WTC11 (cell line): ENCODE data around the gene FBXO42.

ENCODE experiments used
- JUN ChIP-seq: sonication (generic); formaldehyde crosslinking; IDR thresholded peaks from 2 replicates; pipeline ENCODE4 v1.8.0; 2023; ENCODE audit warnings: mild to moderate bottlenecking, missing genetic modification reagents
- NR2C2 ChIP-seq: sonication (generic); formaldehyde crosslinking; IDR thresholded peaks from 2 replicates; pipeline ENCODE4 v1.8.0; 2022; ENCODE audit warnings: mild to moderate bottlenecking, missing genetic modification reagents
- ZNF671 ChIP-seq: fragments of 250-450 bp; sonication (Bioruptor Pico); IDR thresholded peaks from 2 replicates; pipeline ENCODE4 v1.8.0; 2021; ENCODE audit warnings: mild to moderate bottlenecking

DNA sequence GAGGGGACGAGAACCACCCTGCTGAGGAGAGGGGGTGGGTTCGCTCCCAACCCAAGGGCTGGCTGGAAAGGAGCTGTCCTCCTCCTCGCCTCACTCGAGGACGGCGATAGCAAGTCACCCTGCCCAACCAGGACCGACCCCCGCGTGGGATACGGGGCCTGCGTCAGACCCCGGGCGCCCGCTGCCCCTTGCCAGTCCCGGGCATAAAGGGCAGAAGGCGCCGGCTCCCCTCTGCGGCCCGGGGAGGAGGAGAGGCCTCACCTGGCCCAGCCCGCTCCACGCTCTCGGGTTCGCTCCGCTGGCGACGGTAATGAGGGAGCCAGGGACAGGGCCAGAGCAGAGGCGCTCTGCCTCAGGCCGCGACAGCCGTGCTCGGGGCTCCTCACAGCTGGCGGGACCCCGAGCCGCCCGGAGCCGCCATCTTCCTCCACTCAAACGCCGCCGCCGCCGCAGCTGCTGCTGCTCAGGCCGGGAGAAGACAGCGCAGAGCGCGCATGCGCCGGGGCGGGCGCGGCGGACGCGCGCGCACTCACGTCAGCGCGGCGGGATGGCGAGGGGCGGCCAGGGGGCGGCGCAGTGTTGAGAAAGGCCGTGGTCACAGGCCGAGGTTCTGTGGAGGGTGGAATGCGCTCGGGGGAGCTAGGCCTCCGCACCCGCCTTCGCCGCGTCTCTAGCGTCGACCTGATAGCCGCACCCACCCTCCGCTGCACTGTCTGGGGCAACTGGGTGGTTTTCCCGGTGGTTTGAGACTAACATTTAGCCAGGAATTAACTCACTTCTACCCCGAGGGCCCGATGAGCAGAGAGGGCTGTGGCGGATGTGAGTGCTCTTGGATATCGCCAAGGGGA is at the start of gene FBXO42:
- no peak for TF ChIP-seq ZNF671 (CRISPR knock-in tag)
- no peak for TF ChIP-seq NR2C2 (CRISPR knock-in tag)
- no peak for TF ChIP-seq JUN
